ENCODE results near the gene GCG.

GRCh38 chr2:162153608-162154224 is 1.7 kb upstream of the GCG start:
- TF ChIP-seq CTCF (IDR thresholded peaks at IDR 0.05) (peak in 1 of 6 experiments; percentile 36), POLR2A (IDR thresholded peaks at IDR 0.05) (no peak)
